Measurements from ENCODE around the gene TMEM123.
A peak's percentile ranks its signal among the peaks of the same experiment; 100 is the strongest.
"Not testable (repeated sequence)": the region's sequence is repeated elsewhere in the genome, so short reads cannot be mapped to it uniquely, and the experiment has no call there.

The TMEM123 gene

GRCh38 chr11:102447193-102447592 is 5.4 kb downstream of the TMEM123 start:
- DNase-seq, result no peak
- peaks cover 38% of the 10 kb centered on the region for H3K9me3 Mint-ChIP-seq
- peaks cover 52% of the 10 kb centered on the region for H3K4me1 Mint-ChIP-seq

GRCh38 chr11:102446606-102447005 is 6.0 kb downstream of the TMEM123 start:
- peaks cover 56% of the 10 kb centered on the region for H3K36me3 Mint-ChIP-seq (ENCODE audit: low read depth)
- no peak overlapping the region for H3K27ac Mint-ChIP-seq
- H3K27me3 Mint-ChIP-seq (ENCODE audit: low read depth, poor library complexity), result no peaks in the 10 kb centered on the region
- no peak overlapping the region for H3K4me3 Mint-ChIP-seq
- no peak for DNase-seq
- TF ChIP-seq CTCF (IDR thresholded peaks at IDR 0.05), result no peak
- H3K9me3 Mint-ChIP-seq, result peaks cover 44% of the 10 kb centered on the region
- H3K4me1 Mint-ChIP-seq, result peaks cover 50% of the 10 kb centered on the region

More at GRCh38 chr11:102447193-102447592, 5.4 kb downstream of the TMEM123 start:
- H3K36me3 Mint-ChIP-seq (ENCODE audit: low read depth), result peaks cover 50% of the 10 kb centered on the region
- H3K27ac Mint-ChIP-seq, result peak overlapping the region; percentile 73
- no peak overlapping the region for H3K4me3 Mint-ChIP-seq
- no peak for TF ChIP-seq CTCF (IDR thresholded peaks at IDR 0.05)
- no peaks in the 10 kb centered on the region for H3K27me3 Mint-ChIP-seq (ENCODE audit: low read depth, poor library complexity)

GRCh38 chr11:102444693-102445092 is 7.9 kb downstream of the TMEM123 start:
- not testable (repeated sequence) for H3K4me3 Mint-ChIP-seq; H3K27me3 Mint-ChIP-seq (ENCODE audit: low read depth, poor library complexity); H3K27ac Mint-ChIP-seq; DNase-seq
- Mint-ChIP-seq H3K36me3 (ENCODE audit: low read depth) (peaks cover 76% of the 10 kb centered on the region), H3K9me3 (peaks cover 63% of the 10 kb centered on the region), H3K4me1 (peaks cover 31% of the 10 kb centered on the region)

- DNase-seq; H3K4me3 Mint-ChIP-seq; H3K27me3 Mint-ChIP-seq (ENCODE audit: low read depth, poor library complexity); H3K27ac Mint-ChIP-seq: not testable (repeated sequence)
- Mint-ChIP-seq H3K4me1 (peaks cover 26% of the 10 kb centered on the region), H3K36me3 (ENCODE audit: low read depth) (peaks cover 81% of the 10 kb centered on the region), H3K9me3 (peaks cover 66% of the 10 kb centered on the region)
Observed at GRCh38 chr11:102444142-102444541, 8.4 kb downstream of the TMEM123 start.

GRCh38 chr11:102439063-102439363 is 13.6 kb downstream of the TMEM123 start:
- Mint-ChIP-seq H3K4me1 (peaks cover 10% of the 10 kb centered on the region), H3K9me3 (peaks cover 90% of the 10 kb centered on the region), H3K36me3 (ENCODE audit: low read depth) (peaks cover 100% of the 10 kb centered on the region)
- not testable (repeated sequence) for H3K27me3 Mint-ChIP-seq (ENCODE audit: low read depth, poor library complexity); DNase-seq; H3K27ac Mint-ChIP-seq; H3K4me3 Mint-ChIP-seq

- H3K4me3 Mint-ChIP-seq, result no peak overlapping the region
- H3K36me3 Mint-ChIP-seq (ENCODE audit: low read depth), result peaks cover 100% of the 10 kb centered on the region
- peaks cover 6% of the 10 kb centered on the region for H3K27me3 Mint-ChIP-seq (ENCODE audit: low read depth, poor library complexity)
- H3K27ac Mint-ChIP-seq, result peak overlapping the region; percentile 48
- peaks cover 10% of the 10 kb centered on the region for H3K4me1 Mint-ChIP-seq
- TF ChIP-seq CTCF (IDR thresholded peaks at IDR 0.05), result no peak
- DNase-seq, result no peak
- peaks cover 90% of the 10 kb centered on the region for H3K9me3 Mint-ChIP-seq
Observed at GRCh38 chr11:102438311-102439062, 14.1 kb downstream of the TMEM123 start.

- H3K27me3 Mint-ChIP-seq (ENCODE audit: low read depth, poor library complexity), result peaks cover 6% of the 10 kb centered on the region
- TF ChIP-seq CTCF (IDR thresholded peaks at IDR 0.05), result no peak
- no peak for DNase-seq
- peaks cover 100% of the 10 kb centered on the region for H3K36me3 Mint-ChIP-seq (ENCODE audit: low read depth)
- H3K27ac Mint-ChIP-seq, result no peak overlapping the region
- no peak overlapping the region for H3K4me3 Mint-ChIP-seq
- H3K9me3 Mint-ChIP-seq, result peaks cover 90% of the 10 kb centered on the region
- H3K4me1 Mint-ChIP-seq, result peaks cover 10% of the 10 kb centered on the region
Observed at GRCh38 chr11:102437727-102438126, 14.8 kb downstream of the TMEM123 start.
